ENCODE results near the gene AATK.

The AATK gene

GRCh38 chr17:81071761-81072741, 94.0 kb downstream of the AATK start:
- no peak for DNase-seq (ENCODE audit: low spot score)

- no peak for DNase-seq (ENCODE audit: low spot score)
Observed at GRCh38 chr17:81070541-81071246, 95.3 kb downstream of the AATK start.

- no peak for DNase-seq (ENCODE audit: low spot score)
Observed at GRCh38 chr17:81069135-81069645, 96.8 kb downstream of the AATK start.

GRCh38 chr17:81068411-81069134, 97.4 kb downstream of the AATK start:
- no peak for DNase-seq (ENCODE audit: low spot score)

GRCh38 chr17:81067391-81067811, 98.6 kb downstream of the AATK start:
- no peak for DNase-seq (ENCODE audit: low spot score)

All from putamen (tissue), 1 donor.